Cerebellar nuclear complex (tissue), 1 donor: ENCODE results near the gene GNAS-AS1.

ENCODE experiments used
- DNase-seq, 2 experiments: peaks; one replicate each; lab custom pipeline; 2025; lab: John Stamatoyannopoulos, UW

Gene GNAS-AS1

GRCh38 chr20:58855506-58856389 is 5.0 kb upstream of the GNAS-AS1 start:
- DNase-seq = no peak

- DNase-seq = no peak
Measured at GRCh38 chr20:58854638-58855471, 4.2 kb upstream of the GNAS-AS1 start.

GRCh38 chr20:58853976-58854637 is 3.4 kb upstream of the GNAS-AS1 start:
- DNase-seq = no peak

GRCh38 chr20:58853466-58853865 is 2.8 kb upstream of the GNAS-AS1 start:
- DNase-seq = no peak

GRCh38 chr20:58852543-58853271 is 2.0 kb upstream of the GNAS-AS1 start, which contains the start of gene GNAS:
TSS of gene GNAS (plus strand) at chr20:58852716.
- DNase-seq = no peak

GRCh38 chr20:58851969-58852458 is 1.3 kb upstream of the GNAS-AS1 start:
- no peak for DNase-seq

GRCh38 chr20:58851221-58851968 is 693 bp upstream of the GNAS-AS1 start:
- no peak for DNase-seq

- no peak for DNase-seq
Measured at GRCh38 chr20:58847463-58847862, 3.2 kb downstream of the GNAS-AS1 start.

GRCh38 chr20:58845706-58846105 is 5.0 kb downstream of the GNAS-AS1 start:
- DNase-seq = no peak

GRCh38 chr20:58843128-58843556 is 7.6 kb downstream of the GNAS-AS1 start:
- no peak for DNase-seq

GRCh38 chr20:58842276-58842675 is 8.4 kb downstream of the GNAS-AS1 start:
- DNase-seq = no peak

GRCh38 chr20:58841539-58842264 is 9.0 kb downstream of the GNAS-AS1 start:
- DNase-seq = no peak

GRCh38 chr20:58840816-58841538 is 9.7 kb downstream of the GNAS-AS1 start:
- no peak for DNase-seq

GRCh38 chr20:58839991-58840747 is 10.5 kb downstream of the GNAS-AS1 start:
- no peak for DNase-seq

- no peak for DNase-seq
Measured at GRCh38 chr20:58839474-58839874, 11.2 kb downstream of the GNAS-AS1 start.

GRCh38 chr20:58838174-58838573 is 12.5 kb downstream of the GNAS-AS1 start:
- no peak for DNase-seq

- no peak for DNase-seq
Measured at GRCh38 chr20:58837717-58838116, 13.0 kb downstream of the GNAS-AS1 start.

GRCh38 chr20:58836616-58837204 is 14.0 kb downstream of the GNAS-AS1 start:
- DNase-seq = no peak
